GM19397 (cell line): Measurements from ENCODE around the gene KCNH8.

Source experiments
- ATAC-seq: cut with Tn5 transposase; IDR thresholded peaks from one replicate; pipeline ENCODE4 v1.9.1; 2021; ENCODE audit warnings: mild to moderate bottlenecking, moderate library complexity; ENCODE audit not compliant: unreplicated experiment

Gene KCNH8

GRCh38 chr3:19574268-19574667, 426.0 kb downstream of the KCNH8 start:
- ATAC-seq, result no peak

GRCh38 chr3:19576343-19576742, 428.0 kb downstream of the KCNH8 start:
- no peak for ATAC-seq
